Ascending aorta (tissue), 2 donors: ENCODE measurements around the gene KIF17. TPM values are rescaled to one million over a fixed set of nuclear protein-coding genes. Genes with fewer than 3 reads are reported as not detected.

Source experiments
- DNase-seq, 2 donors: peaks; one replicate each; pipeline ENCODE4 v3.0.0-alpha.2; 2019; ENCODE audit warnings: low spot score in 2 of 2
- H3K27ac ChIP-seq, 2 donors: fragments of 200-600 bp; sonication (generic); one replicate each; pipeline ENCODE4 v1.5.1; 2016 to 2017; ENCODE audit warnings: mild to moderate bottlenecking in 1 of 2
- H3K27me3 ChIP-seq: fragments of 200-600 bp; sonication (generic); one replicate; pipeline ENCODE4 v1.5.1; 2017
- H3K36me3 ChIP-seq, 2 donors: fragments of 200-600 bp; sonication (generic); one replicate each; pipeline ENCODE4 v1.5.1; 2016
- H3K4me1 ChIP-seq, 2 donors: fragments of 200-600 bp; sonication (generic); one replicate each; pipeline ENCODE4 v1.5.1; 2016 to 2017; ENCODE audit warnings: mild to moderate bottlenecking in 1 of 2
- H3K4me3 ChIP-seq, 2 donors: fragments of 200-600 bp; sonication (generic); one replicate each; pipeline ENCODE4 v1.5.1; 2016 to 2017; ENCODE audit warnings: mild to moderate bottlenecking in 1 of 2
- H3K9me3 ChIP-seq, 2 donors: fragments of 200-600 bp; sonication (generic); one replicate each; pipeline ENCODE4 v1.5.1; 2016
- CTCF ChIP-seq, 3 experiments: fragments of 200-600 bp in 2 of 3; fragments of 450-650 bp in 1 of 3; sonication (generic) in 2 of 3; IDR thresholded peaks; one replicate each; pipeline ENCODE4 v1.5.1; 2016 to 2019; ENCODE audit warnings: antibody characterized with exemption in 3 of 3, mild to moderate bottlenecking in 1 of 3, moderate library complexity in 1 of 3
- intact Hi-C: fragments of 100-400 bp; cut with DNase I; formaldehyde crosslinking; loops from one replicate; pipeline ENCODE4 v1.15.1; 2023
- total RNA-seq: library from RNA; depleted of rRNA; stranded (reverse); fragments of >200 nt; gene quantifications from one replicate; pipeline ENCODE4 v1.1.0, GENCODE V29; 2016

The KIF17 gene
- total RNA-seq, 1 donor from 2014 or later, result 18.5 TPM

DNA sequence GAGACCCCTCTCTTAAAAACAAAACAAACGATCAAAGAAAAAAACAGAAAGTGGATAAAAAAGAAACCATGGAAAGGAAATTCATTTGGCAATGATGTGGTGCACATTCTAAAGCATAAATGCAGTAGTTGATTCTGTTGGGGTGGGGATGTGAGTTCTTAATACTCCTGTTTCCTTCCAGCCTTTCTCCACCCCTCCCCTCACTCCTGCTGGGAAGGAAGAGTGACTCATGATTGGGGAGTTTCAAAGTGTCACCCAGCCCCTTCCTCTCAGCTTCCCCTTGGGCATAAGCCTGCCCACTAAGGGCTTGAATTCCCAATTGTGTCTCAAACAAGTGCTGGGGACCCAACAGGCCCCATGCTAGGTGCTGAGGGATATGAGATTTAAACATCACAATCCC, 91.3 kb downstream of the KIF17 start:
- no peaks in the 10 kb centered on the region for H3K9me3 ChIP-seq
- TF ChIP-seq CTCF (IDR thresholded peaks at IDR 0.05), result no peak
- intact Hi-C loops, result no loop called here
- H3K4me1 ChIP-seq, result no peaks in the 10 kb centered on the region
- no peak overlapping the region for H3K4me3 ChIP-seq
- H3K27ac ChIP-seq, result no peak overlapping the region
- H3K27me3 ChIP-seq, result no peaks in the 10 kb centered on the region
- no peaks in the 10 kb centered on the region for H3K36me3 ChIP-seq
- DNase-seq, result no peak

- H3K27ac ChIP-seq, result no peak overlapping the region
- H3K4me3 ChIP-seq, result no peak overlapping the region
- no peak for TF ChIP-seq CTCF (IDR thresholded peaks at IDR 0.05)
- H3K27me3 ChIP-seq, result no peaks in the 10 kb centered on the region
- no peaks in the 10 kb centered on the region for H3K4me1 ChIP-seq
- intact Hi-C loops, result no loop called here
- DNase-seq, result no peak
- no peaks in the 10 kb centered on the region for H3K9me3 ChIP-seq
- no peaks in the 10 kb centered on the region for H3K36me3 ChIP-seq
Observed at GRCh38 chr1:20626098-20626427, 91.7 kb downstream of the KIF17 start.

GRCh38 chr1:20625176-20626097, 92.4 kb downstream of the KIF17 start:
- H3K27ac ChIP-seq, result no peak overlapping the region
- intact Hi-C loops, result no loop called here
- no peaks in the 10 kb centered on the region for H3K4me1 ChIP-seq
- no peak for TF ChIP-seq CTCF (IDR thresholded peaks at IDR 0.05)
- no peaks in the 10 kb centered on the region for H3K27me3 ChIP-seq
- H3K4me3 ChIP-seq, result no peak overlapping the region
- no peaks in the 10 kb centered on the region for H3K36me3 ChIP-seq
- no peak for DNase-seq
- H3K9me3 ChIP-seq, result no peaks in the 10 kb centered on the region

- DNase-seq, result no peak
- TF ChIP-seq CTCF (IDR thresholded peaks at IDR 0.05), result no peak
- intact Hi-C loops, result no loop called here
- no peaks in the 10 kb centered on the region for H3K9me3 ChIP-seq
- no peaks in the 10 kb centered on the region for H3K27me3 ChIP-seq
- H3K36me3 ChIP-seq, result no peaks in the 10 kb centered on the region
- H3K4me3 ChIP-seq, result no peak overlapping the region
- no peaks in the 10 kb centered on the region for H3K4me1 ChIP-seq
- no peak overlapping the region for H3K27ac ChIP-seq
Observed at GRCh38 chr1:20624709-20625108, 93.1 kb downstream of the KIF17 start.

DNA sequence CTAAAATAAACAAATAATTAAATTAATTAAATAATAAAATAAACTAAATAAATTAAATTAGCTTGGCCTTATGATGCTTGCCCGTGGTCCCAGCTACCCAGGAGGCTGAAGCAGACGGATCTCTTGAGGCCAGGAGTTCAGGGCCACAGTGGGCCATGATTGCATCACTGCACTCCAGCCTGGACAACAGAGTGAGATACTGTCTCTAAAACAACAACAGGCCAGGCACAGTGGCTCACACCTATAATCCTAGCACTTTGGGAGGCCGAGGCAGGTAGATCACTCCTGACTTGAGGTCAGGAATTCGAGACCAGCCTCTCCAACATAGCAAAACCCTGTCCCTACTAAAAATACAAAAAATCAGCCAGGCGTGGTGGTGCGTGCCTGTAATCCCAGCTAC, 96.8 kb downstream of the KIF17 start:
- Histone ChIP-seq H3K4me1 (peaks cover under 1 to 3% of the 10 kb centered on the region in 2 donors), H3K27me3 (no peaks in the 10 kb centered on the region), H3K36me3 (no peaks in the 10 kb centered on the region), H3K4me3 (no peak overlapping the region), H3K9me3 (no peaks in the 10 kb centered on the region), H3K27ac (no peak overlapping the region)
- intact Hi-C loops, result no loop called here
- no peak for TF ChIP-seq CTCF (IDR thresholded peaks at IDR 0.05)
- DNase-seq, result no peak
